Lung (tissue), 12 donors: Measurements from ENCODE around the gene STRA6. TPM values are rescaled to one million over a fixed set of nuclear protein-coding genes. Genes with fewer than 3 reads are reported as not detected.

Experiments used
- ATAC-seq: fragments of 200-7000 bp; cut with Tn5 transposase; one replicate; pipeline ENCODE4 v1.9.1; 2020; ENCODE audit warnings: moderate number of reproducible peaks; ENCODE audit not compliant: insufficient read depth, low FRiP score
- DNase-seq, 3 donors: peaks; one replicate each; pipeline ENCODE4 v3.0.0-alpha.2; 2013 to 2017
- H3K27ac ChIP-seq, 2 donors: one replicate each; pipeline ENCODE4 v1.5.1; 2013; ENCODE audit warnings: mild to moderate bottlenecking in 2 of 2, moderate library complexity in 2 of 2, control low read depth in 1 of 2, inconsistent platforms in 1 of 2, low read depth in 1 of 2, low read length in 1 of 2
- H3K27me3 ChIP-seq, 3 donors: one replicate each; pipeline ENCODE4 v1.5.1; 2013; ENCODE audit warnings: low read length in 2 of 3; ENCODE audit not compliant: control insufficient read depth in 3 of 3, insufficient read depth in 3 of 3
- H3K36me3 ChIP-seq, 4 donors: one replicate each; pipeline ENCODE4 v1.5.1; 2013; ENCODE audit warnings: low read length in 4 of 4, mild to moderate bottlenecking in 1 of 4, moderate library complexity in 1 of 4; ENCODE audit not compliant: control insufficient read depth in 4 of 4, insufficient read depth in 4 of 4
- H3K4me1 ChIP-seq, 5 donors: one replicate each; pipeline ENCODE4 v1.5.1; 2013; ENCODE audit warnings: low read length in 5 of 5, mild to moderate bottlenecking in 2 of 5, moderate library complexity in 1 of 5; ENCODE audit not compliant: control insufficient read depth in 5 of 5, insufficient read depth in 5 of 5
- H3K4me3 ChIP-seq: one replicate; pipeline ENCODE4 v1.5.1; 2013; ENCODE audit warnings: mild to moderate bottlenecking, control low read depth, moderate library complexity
- H3K9ac ChIP-seq, 2 donors: one replicate each; pipeline ENCODE4 v1.5.1; 2013; ENCODE audit warnings: low read length in 2 of 2, control low read depth in 1 of 2; ENCODE audit not compliant: insufficient read depth in 1 of 2
- H3K9me3 ChIP-seq, 4 donors: one replicate each; pipeline ENCODE4 v1.5.1; 2013; ENCODE audit warnings: low read length in 3 of 4, mild to moderate bottlenecking in 1 of 4, moderate library complexity in 1 of 4; ENCODE audit not compliant: control insufficient read depth in 4 of 4, insufficient read depth in 3 of 4
- WGBS, 2 donors: extraction: QIAGEN DNeasy Blood & Tissue Kit; methylation state at CpG; one replicate each; pipeline ENCODE4 v1.1.7; 2013; 5-methylcytosine and 5-hydroxymethylcytosine counted together
- polyA plus RNA-seq, 2 donors: library from polyadenylated mRNA; stranded (reverse); fragments of 200-250 nt; gene quantifications; one replicate each; pipeline ENCODE4 v1.2.1, GENCODE V29; 2013
- total RNA-seq, 2 donors: library from RNA; depleted of rRNA in 1 of 2; stranded (reverse); fragments of >200 nt in 1 of 2; gene quantifications; one replicate each; pipeline ENCODE4 v1.2.1, GENCODE V29; 2014 to 2021
- TF ChIP-seq, protein P1 (sequence below): IDR thresholded peaks from 2 replicates; pipeline ENCODE4 v1.5.1; 2012; ENCODE audit warnings: mild to moderate bottlenecking; ENCODE audit errors: control extremely low read depth, extremely low read depth
- donor health status: control.
- donor health status: control.
- donor health status: Bipolar disorder and iron deficiency.
- donor health status: healthy.
- donor health status: DM: yes; HTN: yes; CAD: no.

The STRA6 gene
- total and polyA plus RNA-seq, 4 donors = 0.40 to 2.6 (median 0.78) TPM

DNA sequence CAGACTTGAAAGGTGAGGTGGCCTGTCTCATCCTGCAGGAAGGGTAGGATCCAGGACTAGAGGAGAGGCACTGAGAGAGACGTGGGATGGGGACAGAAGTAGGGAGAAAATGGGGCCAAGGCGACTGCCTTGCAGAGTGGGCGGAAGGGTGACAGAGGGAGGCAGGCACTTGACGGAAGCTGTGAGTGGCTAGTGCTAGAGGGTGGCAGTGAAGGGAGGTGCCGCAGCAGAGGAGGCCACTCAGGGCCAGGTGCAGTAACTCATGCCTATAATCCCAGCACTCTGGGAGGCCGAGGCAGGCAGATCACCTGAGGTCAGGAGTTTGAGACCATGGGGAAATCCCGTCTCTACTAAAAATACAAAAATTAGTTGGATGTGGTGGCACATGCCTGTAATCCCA lies 40.8 kb upstream of the STRA6 start:
- no peaks in the 10 kb centered on the region for H3K9me3 ChIP-seq
- H3K36me3 ChIP-seq = no peaks in the 10 kb centered on the region
- H3K4me1 ChIP-seq = peaks cover 0 to 24% (median 22%) of the 10 kb centered on the region in 5 donors
- TF ChIP-seq, protein P1, sequence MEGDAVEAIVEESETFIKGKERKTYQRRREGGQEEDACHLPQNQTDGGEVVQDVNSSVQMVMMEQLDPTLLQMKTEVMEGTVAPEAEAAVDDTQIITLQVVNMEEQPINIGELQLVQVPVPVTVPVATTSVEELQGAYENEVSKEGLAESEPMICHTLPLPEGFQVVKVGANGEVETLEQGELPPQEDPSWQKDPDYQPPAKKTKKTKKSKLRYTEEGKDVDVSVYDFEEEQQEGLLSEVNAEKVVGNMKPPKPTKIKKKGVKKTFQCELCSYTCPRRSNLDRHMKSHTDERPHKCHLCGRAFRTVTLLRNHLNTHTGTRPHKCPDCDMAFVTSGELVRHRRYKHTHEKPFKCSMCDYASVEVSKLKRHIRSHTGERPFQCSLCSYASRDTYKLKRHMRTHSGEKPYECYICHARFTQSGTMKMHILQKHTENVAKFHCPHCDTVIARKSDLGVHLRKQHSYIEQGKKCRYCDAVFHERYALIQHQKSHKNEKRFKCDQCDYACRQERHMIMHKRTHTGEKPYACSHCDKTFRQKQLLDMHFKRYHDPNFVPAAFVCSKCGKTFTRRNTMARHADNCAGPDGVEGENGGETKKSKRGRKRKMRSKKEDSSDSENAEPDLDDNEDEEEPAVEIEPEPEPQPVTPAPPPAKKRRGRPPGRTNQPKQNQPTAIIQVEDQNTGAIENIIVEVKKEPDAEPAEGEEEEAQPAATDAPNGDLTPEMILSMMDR = no peak
- ATAC-seq (no peak), DNase-seq (no peak)
- peaks cover 0 to 3% (median 0%) of the 10 kb centered on the region in 3 donors for H3K27me3 ChIP-seq
- H3K27ac ChIP-seq = no peak overlapping the region
- no peak overlapping the region for H3K4me3 ChIP-seq
- WGBS, 2 donors = 77 to 85% methylated on average over 7 of the region's 7 CpGs
- no peak overlapping the region for H3K9ac ChIP-seq

DNA sequence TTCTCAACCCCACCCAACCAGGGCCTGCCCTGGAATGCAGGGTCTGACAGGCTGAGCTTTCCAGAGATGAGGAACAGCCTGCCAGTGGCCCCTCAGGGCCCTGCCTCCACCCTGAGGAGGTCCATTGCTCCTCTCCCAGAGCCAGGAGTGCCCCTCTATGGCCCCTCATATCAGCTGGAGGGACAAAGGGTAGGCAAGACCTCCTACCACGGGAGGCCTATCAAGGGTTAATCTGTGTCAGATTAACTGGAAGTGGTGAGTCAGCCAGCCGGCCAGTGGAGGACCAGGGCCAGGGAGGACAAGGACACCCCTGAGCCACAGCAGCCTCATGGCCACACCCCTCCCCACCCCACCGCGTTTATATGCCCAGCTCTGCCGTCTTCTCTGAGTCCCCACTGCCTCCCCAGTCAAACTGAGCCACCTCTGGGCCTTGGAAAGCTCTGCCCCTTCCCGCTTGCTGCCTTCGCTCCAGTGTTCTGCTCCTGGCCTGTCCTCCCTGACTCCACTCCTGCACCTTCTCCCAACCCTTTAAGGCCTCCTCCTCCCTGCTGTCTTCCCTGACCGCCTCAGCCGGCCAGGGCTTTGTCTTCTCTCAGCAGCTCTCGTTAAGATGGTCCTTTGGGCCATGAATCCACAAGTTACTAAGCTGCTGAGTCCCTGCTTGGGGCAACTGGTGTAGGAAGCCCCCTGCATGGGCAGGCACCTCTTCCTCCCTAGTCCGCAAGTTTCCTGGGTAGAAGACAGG lies 40.0 kb upstream of the STRA6 start:
- Histone ChIP-seq H3K9me3 (no peaks in the 10 kb centered on the region), H3K9ac (no peak overlapping the region), H3K36me3 (no peaks in the 10 kb centered on the region), H3K27me3 (peaks cover 0 to 3% (median 0%) of the 10 kb centered on the region in 3 donors), H3K4me3 (no peak overlapping the region), H3K27ac (no peak overlapping the region), H3K4me1 (peaks cover 0 to 24% (median 22%) of the 10 kb centered on the region in 5 donors)
- ATAC-seq (no peak), DNase-seq (no peak)
- 57 to 81% methylated on average over 11 of the region's 11 CpGs for WGBS, 2 donors
- TF ChIP-seq, protein P1 = no peak

DNA sequence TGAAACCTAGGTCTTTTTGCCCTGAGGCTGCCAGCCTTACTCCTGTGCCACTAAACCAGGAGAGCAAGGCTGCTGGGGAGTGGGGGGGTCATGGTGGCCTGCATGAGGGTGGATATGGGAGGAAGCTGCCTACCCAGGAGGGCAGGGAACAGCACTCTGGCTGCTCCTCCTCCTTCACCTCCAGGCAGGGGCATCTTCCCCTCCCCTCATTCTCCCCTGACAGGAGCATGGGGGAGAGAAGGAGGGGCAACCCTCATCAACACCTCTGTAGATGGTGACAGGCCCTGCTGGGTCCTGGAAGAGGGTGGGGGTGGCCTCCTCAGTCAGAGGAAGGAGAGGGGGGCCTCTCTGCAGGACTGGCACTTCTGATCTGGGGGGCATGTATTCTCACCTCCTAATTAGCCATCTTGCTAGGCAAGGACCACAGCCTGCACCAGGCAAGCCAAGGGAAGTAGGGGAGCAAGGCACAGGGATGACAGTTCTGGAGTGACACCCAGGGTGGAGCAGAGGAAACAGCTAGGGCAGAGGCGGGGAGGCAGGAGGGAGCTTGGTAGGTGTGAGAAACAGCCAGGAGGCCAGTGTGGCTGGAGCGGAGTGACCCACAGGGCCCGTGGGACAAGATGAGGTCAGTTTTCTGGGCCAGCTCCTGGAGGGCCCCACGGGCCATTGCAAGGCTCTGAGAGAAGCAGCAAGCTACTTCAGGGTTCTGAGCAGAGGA lies 38.5 kb upstream of the STRA6 start:
- no peaks in the 10 kb centered on the region for H3K9me3 ChIP-seq
- TF ChIP-seq, protein P1 = no peak
- WGBS, 2 donors = 80 to 81% methylated on average over 4 of the region's 4 CpGs
- DNase-seq (no peak), ATAC-seq (no peak)
- H3K4me1 ChIP-seq = peaks cover 0 to 24% (median 23%) of the 10 kb centered on the region in 5 donors
- H3K27ac ChIP-seq = no peak overlapping the region
- no peaks in the 10 kb centered on the region for H3K27me3 ChIP-seq
- H3K36me3 ChIP-seq = no peaks in the 10 kb centered on the region
- no peak overlapping the region for H3K9ac ChIP-seq
- no peak overlapping the region for H3K4me3 ChIP-seq
